CD14-positive monocyte (primary cell): ENCODE results near the gene PSMD14. TPM values are rescaled to one million over a fixed set of nuclear protein-coding genes. Genes with fewer than 3 reads are reported as not detected.

Source experiments
- DNase-seq, 3 donors: peaks; one replicate each; pipeline ENCODE4 v3.0.0-alpha.2; 2011 to 2022
- H2AFZ ChIP-seq: 2 replicates; pipeline ENCODE4 v1.6.0; 2012; ENCODE audit warnings: mild to moderate bottlenecking, low read depth, low read length, inconsistent platforms; ENCODE audit not compliant: insufficient read depth, poor library complexity, severe bottlenecking
- H3K27ac ChIP-seq, 2 donors: 1 replicate in 1 of 2; 2 replicates in 1 of 2; pipeline ENCODE4 v1.5.1; 2012 to 2013; ENCODE audit warnings: low read length in 2 of 2, control low read depth in 1 of 2, inconsistent platforms in 1 of 2, low read depth in 1 of 2, mild to moderate bottlenecking in 1 of 2
- H3K27me3 ChIP-seq, 2 donors: one replicate each; pipeline versions ENCODE4 v1.6.0 to v1.6.1; 2011 to 2013; ENCODE audit warnings: low read length in 2 of 2; ENCODE audit not compliant: control insufficient read depth in 2 of 2, insufficient read depth in 2 of 2
- H3K36me3 ChIP-seq, 2 donors: replicated peaks in 1 of 2; 1 replicate in 1 of 2; 2 replicates in 1 of 2; pipeline versions ENCODE4 v1.5.1 to v1.6.1; 2012 to 2013; ENCODE audit warnings: low read length in 2 of 2, control low read depth in 1 of 2, inconsistent platforms in 1 of 2, mild to moderate bottlenecking in 1 of 2; ENCODE audit not compliant: insufficient read depth in 2 of 2, control insufficient read depth in 1 of 2
- H3K4me1 ChIP-seq, 2 donors: 1 replicate in 1 of 2; 2 replicates in 1 of 2; pipeline versions ENCODE4 v1.5.1 to v1.6.1; 2012 to 2013; ENCODE audit warnings: low read length in 2 of 2, control low read depth in 1 of 2, inconsistent platforms in 1 of 2, mild to moderate bottlenecking in 1 of 2, moderate library complexity in 1 of 2; ENCODE audit not compliant: insufficient read depth in 2 of 2, control insufficient read depth in 1 of 2
- H3K4me2 ChIP-seq: replicated peaks from 2 replicates; pipeline ENCODE3; 2012; ENCODE audit warnings: low read length, moderate library complexity, mild to moderate bottlenecking; ENCODE audit not compliant: poor library complexity, severe bottlenecking; ENCODE audit errors: extremely low read depth
- H3K4me3 ChIP-seq, 3 experiments: fragments of 200-600 bp in 1 of 3; sonication (generic) in 1 of 3; replicated peaks in 1 of 3; 1 replicate in 2 of 3; 2 replicates in 1 of 3; pipeline ENCODE4 v1.5.1; 2011 to 2013; ENCODE audit warnings: low read length in 3 of 3, mild to moderate bottlenecking in 3 of 3, control low read depth in 2 of 3, low read depth in 2 of 3, inconsistent platforms in 1 of 3, moderate library complexity in 1 of 3
- H3K79me2 ChIP-seq: 2 replicates; pipeline ENCODE4 v1.6.0; 2012; ENCODE audit warnings: mild to moderate bottlenecking, control low read depth, inconsistent platforms, low read length, moderate library complexity; ENCODE audit not compliant: insufficient read depth
- H3K9ac ChIP-seq: 2 replicates; pipeline ENCODE4 v1.6.0; 2017; ENCODE audit warnings: low read length, mild to moderate bottlenecking; ENCODE audit not compliant: insufficient read depth, poor library complexity, severe bottlenecking
- H3K9me3 ChIP-seq, 2 donors: replicated peaks in 1 of 2; 1 replicate in 1 of 2; 2 replicates in 1 of 2; pipeline versions ENCODE4 v1.5.1 to v1.6.1; 2012 to 2013; ENCODE audit warnings: low read length in 2 of 2, control low read depth in 1 of 2; ENCODE audit not compliant: control insufficient read depth in 1 of 2, insufficient read depth in 1 of 2
- H4K20me1 ChIP-seq: 2 replicates; pipeline ENCODE4 v1.6.0; 2012; ENCODE audit warnings: mild to moderate bottlenecking, low read length, control low read depth, moderate library complexity; ENCODE audit not compliant: insufficient read depth
- H3K27ac Mint-ChIP-seq, 7 donors: one replicate each; pipeline ENCODE4 v1.8.0; 2020; ENCODE audit warnings: mild to moderate bottlenecking in 7 of 7, mixed read lengths in 7 of 7, moderate library complexity in 6 of 7, inconsistent platforms in 2 of 7
- H3K27me3 Mint-ChIP-seq, 3 donors: one replicate each; pipeline ENCODE4 v1.8.0; 2021 to 2022; ENCODE audit warnings: low read depth in 3 of 3, mild to moderate bottlenecking in 3 of 3, mixed read lengths in 3 of 3, moderate library complexity in 3 of 3, inconsistent platforms in 1 of 3
- H3K36me3 Mint-ChIP-seq, 2 donors: one replicate each; pipeline ENCODE4 v1.8.0; 2020; ENCODE audit warnings: mixed read lengths in 2 of 2, inconsistent platforms in 1 of 2, mild to moderate bottlenecking in 1 of 2
- H3K4me1 Mint-ChIP-seq: one replicate; pipeline ENCODE4 v1.8.0; 2020; ENCODE audit warnings: mild to moderate bottlenecking, mixed read lengths
- H3K4me3 Mint-ChIP-seq, 2 donors: one replicate each; pipeline ENCODE4 v1.8.0; 2020; ENCODE audit warnings: mild to moderate bottlenecking in 2 of 2, mixed read lengths in 2 of 2, moderate library complexity in 1 of 2
- H3K9me3 Mint-ChIP-seq, 7 donors: one replicate each; pipeline ENCODE4 v1.8.0; 2020 to 2022; ENCODE audit warnings: mixed read lengths in 7 of 7, mild to moderate bottlenecking in 6 of 7, moderate library complexity in 6 of 7, inconsistent platforms in 2 of 7
- WGBS: methylation state at CpG from one replicate; pipeline ENCODE4 v1.1.5; 2013; ENCODE audit warnings: missing lambda C conversion rate; ENCODE audit not compliant: insufficient coverage; 5-methylcytosine and 5-hydroxymethylcytosine counted together
- intact Hi-C, 2 donors: fragments of 100-400 bp; cut with micrococcal nuclease; formaldehyde crosslinking; loops; one replicate each; pipeline versions ENCODE4 v1.15.0 to v1.15.1; 2023
- polyA plus RNA-seq, 3 donors: library from polyadenylated mRNA; depleted of rRNA in 1 of 3; unstranded in 2 of 3; stranded (reverse) in 1 of 3; fragments of 300-500 nt in 2 of 3; fragments of >200 nt in 1 of 3; fragmentation: Illumina TruSeq in 2 of 3; gene quantifications; 1 replicate in 2 of 3; 2 replicates in 1 of 3; pipeline ENCODE4 v1.2.3, GENCODE V29; 2012 to 2021
- TF ChIP-seq, protein P1 (sequence below): fragments of 200-600 bp; IDR thresholded peaks from one replicate; pipeline ENCODE4 v1.8.0; 2022; ENCODE audit warnings: antibody characterized with exemption, mild to moderate bottlenecking

The PSMD14 gene
- polyA plus RNA-seq, 3 donors, result 8.7 to 37.8 (median 29.3) TPM

DNA sequence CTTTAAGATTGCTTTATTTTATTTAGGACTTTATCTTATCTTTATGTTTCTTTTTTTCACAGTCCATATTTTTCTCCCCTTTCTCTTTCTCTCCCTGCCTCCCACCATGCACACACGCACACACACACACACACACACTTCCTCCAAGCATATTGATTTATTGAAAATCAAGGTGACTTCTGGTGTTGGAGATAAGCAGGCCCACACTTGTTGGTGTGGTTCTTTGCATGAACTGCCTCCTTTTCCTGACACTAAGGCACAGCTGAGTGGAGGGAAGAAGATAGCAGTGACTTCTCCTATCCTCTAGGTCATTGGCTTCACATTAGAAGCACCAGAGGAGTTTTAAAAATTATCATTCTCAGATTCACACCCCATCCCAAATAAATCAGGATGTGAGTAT is 125.9 kb downstream of the PSMD14 start:
- peaks cover 0 to 5% of the 10 kb centered on the region in 2 donors for H3K9me3 ChIP-seq
- intact Hi-C loops, result no loop called here
- Mint-ChIP-seq H3K27ac (no peak overlapping the region), H3K9me3 (peaks cover 0 to 7% (median 2%) of the 10 kb centered on the region in 7 donors), H3K27me3 (peaks cover 36 to 48% (median 44%) of the 10 kb centered on the region in 3 donors), H3K36me3 (no peaks in the 10 kb centered on the region), H3K4me3 (peak overlapping the region in 1 of 2 donors; percentile 62), H3K4me1 (no peaks in the 10 kb centered on the region)
- peaks cover 44 to 50% of the 10 kb centered on the region in 2 donors for H3K27me3 ChIP-seq
- no peak overlapping the region for H3K27ac ChIP-seq
- WGBS, result no CpG with 5 or more reads among the region's 1 CpG
- no peak overlapping the region for H3K4me2 ChIP-seq
- no peak overlapping the region for H3K9ac ChIP-seq
- H3K4me3 ChIP-seq, result no peak overlapping the region
- no peaks in the 10 kb centered on the region for H3K79me2 ChIP-seq
- no peaks in the 10 kb centered on the region for H4K20me1 ChIP-seq
- H2AFZ ChIP-seq, result no peak overlapping the region
- H3K4me1 ChIP-seq, result no peaks in the 10 kb centered on the region
- no peak for DNase-seq
- TF ChIP-seq, protein P1, sequence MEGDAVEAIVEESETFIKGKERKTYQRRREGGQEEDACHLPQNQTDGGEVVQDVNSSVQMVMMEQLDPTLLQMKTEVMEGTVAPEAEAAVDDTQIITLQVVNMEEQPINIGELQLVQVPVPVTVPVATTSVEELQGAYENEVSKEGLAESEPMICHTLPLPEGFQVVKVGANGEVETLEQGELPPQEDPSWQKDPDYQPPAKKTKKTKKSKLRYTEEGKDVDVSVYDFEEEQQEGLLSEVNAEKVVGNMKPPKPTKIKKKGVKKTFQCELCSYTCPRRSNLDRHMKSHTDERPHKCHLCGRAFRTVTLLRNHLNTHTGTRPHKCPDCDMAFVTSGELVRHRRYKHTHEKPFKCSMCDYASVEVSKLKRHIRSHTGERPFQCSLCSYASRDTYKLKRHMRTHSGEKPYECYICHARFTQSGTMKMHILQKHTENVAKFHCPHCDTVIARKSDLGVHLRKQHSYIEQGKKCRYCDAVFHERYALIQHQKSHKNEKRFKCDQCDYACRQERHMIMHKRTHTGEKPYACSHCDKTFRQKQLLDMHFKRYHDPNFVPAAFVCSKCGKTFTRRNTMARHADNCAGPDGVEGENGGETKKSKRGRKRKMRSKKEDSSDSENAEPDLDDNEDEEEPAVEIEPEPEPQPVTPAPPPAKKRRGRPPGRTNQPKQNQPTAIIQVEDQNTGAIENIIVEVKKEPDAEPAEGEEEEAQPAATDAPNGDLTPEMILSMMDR, result no peak
- no peaks in the 10 kb centered on the region for H3K36me3 ChIP-seq

GRCh38 chr2:161436411-161436810 is 128.2 kb downstream of the PSMD14 start:
- TF ChIP-seq, protein P1, result no peak
- Histone ChIP-seq H3K27me3 (peaks cover 22 to 27% of the 10 kb centered on the region in 2 donors), H4K20me1 (no peaks in the 10 kb centered on the region), H3K79me2 (no peaks in the 10 kb centered on the region), H3K4me1 (no peaks in the 10 kb centered on the region), H3K4me3 (no peak overlapping the region), H3K27ac (no peak overlapping the region), H3K9me3 (no peaks in the 10 kb centered on the region), H3K4me2 (no peak overlapping the region), H3K9ac (no peak overlapping the region), H3K36me3 (no peaks in the 10 kb centered on the region), H2AFZ (no peak overlapping the region)
- Mint-ChIP-seq H3K36me3 (no peaks in the 10 kb centered on the region), H3K4me1 (no peaks in the 10 kb centered on the region), H3K9me3 (peaks cover 0 to 7% (median 2%) of the 10 kb centered on the region in 7 donors), H3K27me3 (peaks cover 23 to 37% (median 31%) of the 10 kb centered on the region in 3 donors), H3K27ac (no peak overlapping the region), H3K4me3 (no peak overlapping the region)
- no peak for DNase-seq
- intact Hi-C loops, result no loop called here
- no CpG with 5 or more reads among the region's 3 CpGs for WGBS
